Kidney (tissue), 14 donors: ENCODE results near the gene CCDC87. TPM values are rescaled to one million over a fixed set of nuclear protein-coding genes. Genes with fewer than 3 reads are reported as not detected.

Experiments used
- DNase-seq, 5 donors: peaks; one replicate each; pipeline ENCODE4 v3.0.0-alpha.2; 2013 to 2020
- FAIRE-seq: peaks from 2 replicates; lab custom pipeline; 2012; peaks lifted over from hg19 to GRCh38; lab: Jason Lieb, UNC
- H3K27ac ChIP-seq, 2 donors: one replicate each; pipeline ENCODE4 v1.7.0; 2013; ENCODE audit warnings: low read depth in 2 of 2, low read length in 2 of 2, inconsistent platforms in 1 of 2
- H3K27me3 ChIP-seq: one replicate; pipeline ENCODE4 v1.7.1; 2013; ENCODE audit warnings: low read length, inconsistent platforms; ENCODE audit not compliant: control insufficient read depth, insufficient read depth
- H3K36me3 ChIP-seq, 3 donors: one replicate each; pipeline versions ENCODE4 v1.7.0 to v1.7.1; 2013; ENCODE audit warnings: low read length in 3 of 3, control low read depth in 1 of 3, inconsistent platforms in 1 of 3; ENCODE audit not compliant: insufficient read depth in 3 of 3, control insufficient read depth in 2 of 3
- H3K4me1 ChIP-seq, 3 donors: one replicate each; pipeline versions ENCODE4 v1.7.0 to v1.7.1; 2013; ENCODE audit warnings: low read length in 3 of 3, inconsistent platforms in 1 of 3, low read depth in 1 of 3; ENCODE audit not compliant: control insufficient read depth in 2 of 3, insufficient read depth in 2 of 3
- H3K4me3 ChIP-seq, 3 donors: one replicate each; pipeline versions ENCODE4 v1.7.0 to v1.8.1; 2013; ENCODE audit warnings: low read length in 3 of 3, control low read depth in 1 of 3, inconsistent platforms in 1 of 3
- H3K9ac ChIP-seq, 3 donors: one replicate each; pipeline versions ENCODE4 v1.7.0 to v1.7.1; 2013; ENCODE audit warnings: low read length in 3 of 3, control low read depth in 1 of 3, inconsistent platforms in 1 of 3
- H3K9me3 ChIP-seq, 3 donors: one replicate each; pipeline versions ENCODE4 v1.7.0 to v1.7.1; 2013; ENCODE audit warnings: low read length in 3 of 3, control low read depth in 1 of 3, inconsistent platforms in 1 of 3; ENCODE audit not compliant: control insufficient read depth in 2 of 3, insufficient read depth in 1 of 3
- intact Hi-C: fragments of 100-400 bp; cut with DNase I; formaldehyde crosslinking; loops from one replicate; pipeline ENCODE4 v1.11.1; 2022
- polyA plus RNA-seq: library from polyadenylated mRNA; stranded (reverse); fragments of 350-450 nt; fragmentation: Illumina TruSeq; extraction: RNeasy Lipid Tissue Mini Kit (QIAGEN cat#74804); gene quantifications from one replicate; pipeline ENCODE4 v1.2.3, GENCODE V29; 2014; ENCODE audit warnings: low read depth, low replicate concordance; ENCODE audit not compliant: insufficient read depth
- total RNA-seq: library from RNA; stranded (reverse); fragmentation: NEBNext Ultra II Directional; extraction: Animal tissue kit (Norgen Biotek cat#: 25700); gene quantifications from one replicate; pipeline ENCODE4 v1.2.1, GENCODE V29; 2021
- TF ChIP-seq, protein P1 (sequence below): IDR thresholded peaks from 3 replicates; pipeline ENCODE4 v1.5.1; 2012; ENCODE audit warnings: mild to moderate bottlenecking, moderate library complexity, borderline replicate concordance; ENCODE audit not compliant: insufficient read depth; ENCODE audit errors: extremely low read depth
- donor health status: control.
- donor health status: control.
- donor health status: control.
- donor health status: control.
- donor health status: control.
- donor health status: DM: yes; HTN: yes; CAD: no.
- donor health status: Normal renal cell carcinoma (clear cell type).

The CCDC87 gene
- total and polyA plus RNA-seq, 2 donors from 2014 or later = 0.13 to 1.0 TPM

DNA sequence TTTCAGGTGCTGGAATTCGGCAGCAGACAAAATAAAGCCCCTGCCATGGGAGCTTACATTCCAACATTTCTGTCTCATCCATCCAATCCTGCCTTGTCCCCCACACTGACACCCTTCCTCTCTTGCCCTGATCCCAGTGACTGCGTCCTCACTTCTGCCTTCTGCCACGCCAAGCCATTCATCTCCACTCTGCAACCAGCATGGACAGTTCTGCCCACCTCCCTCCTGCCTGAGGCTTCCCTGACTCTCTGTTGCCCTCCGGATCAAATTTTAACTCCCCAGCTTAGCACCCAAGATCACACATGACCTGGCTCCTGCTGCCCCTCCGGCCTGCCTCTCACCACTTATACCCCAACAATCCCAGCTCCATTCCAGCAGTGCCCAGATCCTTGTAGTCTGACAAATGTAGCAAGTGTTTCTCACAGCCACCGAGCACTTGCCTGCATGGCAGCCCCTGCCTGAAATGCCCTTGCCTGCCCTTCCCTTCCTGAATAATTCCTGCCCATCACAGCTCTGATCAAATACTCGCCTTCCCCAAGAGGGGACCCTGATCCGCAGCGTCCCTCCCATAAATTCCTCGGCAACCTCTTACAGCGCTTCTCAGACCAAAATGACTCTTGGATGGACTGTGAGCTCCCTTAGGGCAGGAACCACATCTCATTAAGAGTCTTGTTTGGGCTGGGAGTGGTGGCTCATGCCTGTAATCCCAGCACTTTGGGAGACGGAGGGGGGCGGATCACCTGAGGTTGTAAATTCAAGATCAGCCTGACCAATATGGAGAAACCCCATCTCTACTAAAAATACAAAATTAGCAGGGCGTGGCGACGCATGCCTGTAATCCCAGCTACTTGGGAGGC is 43.9 kb downstream of the CCDC87 start:
- TF ChIP-seq, protein P1, sequence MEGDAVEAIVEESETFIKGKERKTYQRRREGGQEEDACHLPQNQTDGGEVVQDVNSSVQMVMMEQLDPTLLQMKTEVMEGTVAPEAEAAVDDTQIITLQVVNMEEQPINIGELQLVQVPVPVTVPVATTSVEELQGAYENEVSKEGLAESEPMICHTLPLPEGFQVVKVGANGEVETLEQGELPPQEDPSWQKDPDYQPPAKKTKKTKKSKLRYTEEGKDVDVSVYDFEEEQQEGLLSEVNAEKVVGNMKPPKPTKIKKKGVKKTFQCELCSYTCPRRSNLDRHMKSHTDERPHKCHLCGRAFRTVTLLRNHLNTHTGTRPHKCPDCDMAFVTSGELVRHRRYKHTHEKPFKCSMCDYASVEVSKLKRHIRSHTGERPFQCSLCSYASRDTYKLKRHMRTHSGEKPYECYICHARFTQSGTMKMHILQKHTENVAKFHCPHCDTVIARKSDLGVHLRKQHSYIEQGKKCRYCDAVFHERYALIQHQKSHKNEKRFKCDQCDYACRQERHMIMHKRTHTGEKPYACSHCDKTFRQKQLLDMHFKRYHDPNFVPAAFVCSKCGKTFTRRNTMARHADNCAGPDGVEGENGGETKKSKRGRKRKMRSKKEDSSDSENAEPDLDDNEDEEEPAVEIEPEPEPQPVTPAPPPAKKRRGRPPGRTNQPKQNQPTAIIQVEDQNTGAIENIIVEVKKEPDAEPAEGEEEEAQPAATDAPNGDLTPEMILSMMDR = no peak
- H3K9ac ChIP-seq = no peak overlapping the region
- DNase-seq (no peak), FAIRE-seq (no peak)
- H3K4me1 ChIP-seq = peaks cover 0 to 5% (median 4%) of the 10 kb centered on the region in 3 donors
- no peaks in the 10 kb centered on the region for H3K36me3 ChIP-seq
- intact Hi-C loops = no loop called here
- no peak overlapping the region for H3K4me3 ChIP-seq
- H3K9me3 ChIP-seq = no peaks in the 10 kb centered on the region
- no peak overlapping the region for H3K27ac ChIP-seq
- H3K27me3 ChIP-seq = no peaks in the 10 kb centered on the region

- Histone ChIP-seq H3K9ac (no peak overlapping the region), H3K27me3 (no peaks in the 10 kb centered on the region), H3K4me3 (no peak overlapping the region), H3K9me3 (no peaks in the 10 kb centered on the region), H3K36me3 (no peaks in the 10 kb centered on the region), H3K4me1 (peaks cover 0 to 9% (median 4%) of the 10 kb centered on the region in 3 donors), H3K27ac (no peak overlapping the region)
- DNase-seq (no peak), FAIRE-seq (no peak)
- intact Hi-C loops = no loop called here
- TF ChIP-seq, protein P1 = no peak
Observed at GRCh38 chr11:66548041-66548440, 44.8 kb downstream of the CCDC87 start.

GRCh38 chr11:66547662-66548009 is 45.2 kb downstream of the CCDC87 start:
- no peak overlapping the region for H3K9ac ChIP-seq
- H3K4me1 ChIP-seq = peaks cover 0 to 9% (median 4%) of the 10 kb centered on the region in 3 donors
- no peaks in the 10 kb centered on the region for H3K9me3 ChIP-seq
- H3K27ac ChIP-seq = no peak overlapping the region
- intact Hi-C loops = no loop called here
- no peak overlapping the region for H3K4me3 ChIP-seq
- FAIRE-seq (no peak), DNase-seq (peak in 1 of 5 donors; percentile 55)
- H3K36me3 ChIP-seq = no peaks in the 10 kb centered on the region
- H3K27me3 ChIP-seq = no peaks in the 10 kb centered on the region
- TF ChIP-seq, protein P1 = no peak
